ENCODE results near the gene RNU6-8.
A peak's percentile ranks its signal among the peaks of the same experiment; 100 is the strongest.

The RNU6-8 gene

DNA sequence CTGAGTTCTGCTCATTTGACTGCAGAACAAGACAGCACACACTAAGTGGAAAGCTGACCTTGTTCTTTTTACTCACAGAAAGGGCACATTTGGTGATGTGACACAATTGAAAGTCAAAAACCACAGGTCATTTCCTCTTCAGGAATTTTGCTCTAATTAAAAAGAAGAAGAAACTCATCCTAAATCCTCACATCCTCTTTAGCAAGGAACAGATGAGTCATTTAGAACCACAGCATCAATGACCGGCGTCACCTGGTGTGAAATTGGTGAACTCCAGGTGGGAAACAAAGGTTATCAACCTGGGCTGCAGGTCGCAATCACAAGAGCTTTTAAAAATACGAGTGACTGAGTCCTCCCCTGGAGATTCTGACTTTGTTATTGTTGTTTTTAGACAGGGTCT, 2.9 kb upstream of the RNU6-8 start:
- no peak overlapping the region for H3K4me3 ChIP-seq (ENCODE audit: low read depth, low read length)

DNA sequence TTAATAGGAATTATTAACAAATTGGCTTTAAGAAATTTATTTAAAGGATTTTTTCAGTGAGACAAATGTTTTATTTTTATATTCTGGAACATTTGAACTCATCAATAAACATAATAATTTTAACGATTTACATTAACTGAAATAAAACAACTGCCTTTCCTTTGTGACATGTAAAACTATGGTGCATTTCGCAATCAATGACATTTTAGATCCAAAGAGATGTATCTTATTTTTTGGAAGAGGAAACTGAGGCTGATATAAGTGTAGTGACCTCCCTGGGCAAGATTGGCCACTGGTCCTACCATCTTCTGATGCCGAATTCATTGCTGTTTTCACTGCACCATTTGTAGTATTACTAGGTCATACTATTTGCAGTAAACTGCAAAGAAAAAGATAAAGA, 2.5 kb upstream of the RNU6-8 start:
- H3K4me3 ChIP-seq (ENCODE audit: low read depth, low read length): no peak overlapping the region

DNA sequence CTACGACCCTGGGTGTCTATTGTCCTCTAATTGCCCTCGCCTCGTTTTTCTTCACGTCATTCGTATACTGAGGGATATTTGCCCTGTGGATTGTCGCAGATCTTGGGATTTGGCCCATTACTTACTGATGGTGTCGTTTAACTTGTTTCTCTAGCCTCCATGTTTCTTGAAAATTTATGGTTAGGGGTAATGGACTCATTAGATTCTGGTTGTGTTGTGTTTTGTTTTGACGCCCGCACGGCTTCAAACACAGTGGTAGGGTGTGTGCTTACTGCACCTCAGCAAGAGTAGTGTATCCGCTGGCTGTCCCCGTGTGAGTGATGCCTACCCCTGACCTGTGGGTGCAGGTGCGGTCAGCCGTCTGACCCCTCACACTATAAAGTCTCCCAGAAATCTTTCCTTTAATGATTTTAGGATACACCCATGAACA, 874 bp upstream of the RNU6-8 start:
- peak overlapping the region; percentile 57 for H3K4me3 ChIP-seq (ENCODE audit: low read depth, low read length)

DNA sequence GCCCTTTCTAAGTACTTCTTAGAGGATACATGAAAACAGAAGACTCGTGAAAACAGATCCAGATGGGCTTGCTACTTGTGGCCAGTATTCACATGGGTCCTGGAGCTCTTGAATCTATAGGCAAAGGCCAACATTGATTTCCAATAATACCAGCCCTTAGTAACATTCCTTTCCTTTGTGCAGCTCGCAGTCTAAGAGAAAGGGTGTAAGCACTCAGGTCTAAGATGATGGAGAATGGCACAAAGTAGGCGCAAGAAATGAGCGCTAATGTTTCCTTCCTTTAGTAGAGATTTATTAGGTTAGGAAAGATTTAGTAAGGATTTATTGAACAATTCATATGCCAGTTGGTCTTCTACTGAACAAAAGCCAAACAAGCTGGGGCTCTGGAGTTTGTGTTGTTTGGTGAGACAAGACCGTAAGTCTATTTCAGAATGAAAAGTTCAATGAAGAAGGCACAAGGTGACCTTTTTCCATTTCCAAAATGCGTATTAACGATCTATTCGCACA, 525 bp downstream of the RNU6-8 start:
- peak overlapping the region; percentile 79 for H3K4me3 ChIP-seq (ENCODE audit: low read depth, low read length)

DNA sequence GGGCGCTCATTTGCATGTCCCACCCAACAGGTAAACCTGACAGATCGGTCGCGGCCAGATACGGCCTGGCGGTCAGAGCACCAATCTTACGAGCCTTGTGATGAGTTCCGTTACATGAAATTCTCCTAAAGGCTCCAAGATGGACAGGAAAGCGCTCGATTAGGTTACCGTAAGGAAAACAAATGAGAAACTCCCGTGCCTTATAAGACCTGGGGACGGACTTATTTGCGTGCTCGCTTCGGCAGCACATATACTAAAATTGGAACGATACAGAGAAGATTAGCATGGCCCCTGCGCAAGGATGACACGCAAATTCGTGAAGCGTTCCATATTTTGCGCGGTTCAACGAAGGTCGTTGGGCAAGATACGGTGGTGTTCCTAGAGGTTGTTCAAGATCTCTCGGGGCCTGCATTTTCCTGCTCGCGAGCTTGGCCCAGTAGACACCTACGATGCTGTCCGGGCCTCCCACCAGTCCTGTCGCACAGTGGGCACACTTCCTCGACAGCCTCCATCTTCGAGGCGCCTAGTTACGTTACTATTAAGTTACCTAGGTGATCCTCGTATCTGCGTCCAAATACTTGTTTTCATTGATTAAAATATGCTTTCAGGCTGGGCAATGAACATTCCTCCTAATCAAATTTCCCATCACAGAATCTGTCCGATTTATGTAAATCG, 1.1 kb downstream of the RNU6-8 start, which contains the start of gene RNU6-7:
Gene RNU6-7 (plus strand): TSS at position 230 of the 675 bp plus-strand sequence.
- peak within 1 kb of the TSS; percentile 79 for H3K4me3 ChIP-seq (ENCODE audit: low read depth, low read length)

DNA sequence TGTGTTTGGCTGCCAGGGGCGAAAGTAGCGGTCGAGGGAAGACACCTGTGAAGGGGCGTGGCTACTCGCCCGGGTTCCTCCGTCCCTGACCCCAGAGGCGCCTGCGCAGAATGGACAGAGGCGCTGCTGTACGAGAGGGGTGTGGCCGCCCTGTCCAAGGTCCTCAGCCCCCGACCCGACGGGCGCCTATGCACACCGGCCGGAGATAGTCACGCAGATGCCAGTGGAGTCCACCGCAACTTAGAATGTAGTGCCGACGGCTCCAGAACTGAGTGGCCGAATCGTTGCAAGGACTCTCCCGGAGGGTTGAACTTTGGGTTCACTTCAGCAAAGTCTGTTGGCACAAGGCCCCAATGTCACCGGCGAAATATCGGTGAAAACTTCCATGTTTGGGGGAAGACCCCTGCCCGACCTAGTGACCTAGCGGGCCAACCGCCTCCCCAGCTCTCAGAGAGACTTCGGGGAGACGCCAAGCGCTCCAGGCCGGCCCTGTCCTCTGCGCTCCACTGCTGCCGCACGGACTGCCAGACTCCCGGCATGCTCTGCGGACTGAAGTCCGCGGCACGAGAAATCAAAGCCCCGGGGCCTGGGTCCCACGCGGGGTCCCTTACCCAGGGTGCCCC, 1.8 kb downstream of the RNU6-8 start:
- H3K4me3 ChIP-seq (ENCODE audit: low read depth, low read length): peak overlapping the region; percentile 79

DNA sequence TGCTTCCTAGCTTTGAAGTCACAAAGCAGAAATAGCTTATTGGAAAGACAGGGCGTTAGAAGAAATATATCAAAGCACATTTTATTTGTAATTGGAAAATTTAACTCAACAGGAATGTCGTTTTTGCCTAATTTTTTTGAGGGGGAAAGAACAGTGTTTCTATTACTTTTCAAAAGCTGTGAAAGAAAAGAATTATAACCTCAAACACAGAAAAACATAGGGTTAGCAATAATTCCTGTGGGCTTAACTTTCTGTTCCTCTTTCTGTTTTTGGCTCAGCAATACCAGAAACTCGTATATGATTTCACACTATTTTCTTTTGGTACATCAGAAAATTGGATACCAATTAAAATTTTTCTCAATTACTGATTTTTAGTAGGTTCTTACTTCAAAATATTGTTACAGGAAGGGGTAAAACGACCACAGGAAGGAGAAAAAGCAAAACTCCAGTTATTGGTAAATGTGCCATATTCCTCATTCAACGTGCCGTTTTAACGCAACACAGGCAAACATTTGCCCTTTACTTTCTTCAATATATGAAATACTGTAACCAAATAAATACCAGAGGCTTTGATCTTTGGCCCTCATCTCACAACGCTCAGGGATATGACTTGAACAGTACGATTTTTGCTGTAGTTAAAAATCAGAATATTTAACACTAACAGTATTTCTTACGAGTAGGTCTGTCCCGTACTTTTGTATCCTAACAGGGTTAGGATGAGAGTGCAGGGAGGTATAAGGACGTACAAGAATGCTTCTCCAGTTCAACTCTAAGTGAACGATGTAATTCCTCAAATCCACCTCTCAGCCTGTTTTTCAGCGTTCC, 2.5 kb downstream of the RNU6-8 start:
- peak overlapping the region; percentile 79 for H3K4me3 ChIP-seq (ENCODE audit: low read depth, low read length)

DNA sequence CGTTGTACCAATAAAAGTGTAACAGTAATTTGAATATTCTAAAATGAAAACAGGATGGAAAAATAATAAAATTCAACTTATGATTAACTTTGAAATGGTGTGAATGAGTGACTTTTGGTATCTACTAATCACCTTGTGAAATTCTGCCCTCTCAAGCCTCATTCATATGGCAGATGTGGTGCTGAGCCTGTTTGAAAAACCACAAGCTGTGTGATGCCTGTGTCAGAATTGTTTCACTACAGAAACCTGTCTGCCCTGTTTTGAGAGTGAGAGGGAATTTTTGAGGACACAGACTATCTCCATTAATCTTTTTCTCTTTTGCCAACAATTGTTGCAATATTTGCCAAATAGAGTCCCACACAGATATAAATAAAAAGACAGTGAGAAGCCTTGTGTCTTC, 5.2 kb downstream of the RNU6-8 start:
- no peak overlapping the region for H3K4me3 ChIP-seq (ENCODE audit: low read depth, low read length)

DNA sequence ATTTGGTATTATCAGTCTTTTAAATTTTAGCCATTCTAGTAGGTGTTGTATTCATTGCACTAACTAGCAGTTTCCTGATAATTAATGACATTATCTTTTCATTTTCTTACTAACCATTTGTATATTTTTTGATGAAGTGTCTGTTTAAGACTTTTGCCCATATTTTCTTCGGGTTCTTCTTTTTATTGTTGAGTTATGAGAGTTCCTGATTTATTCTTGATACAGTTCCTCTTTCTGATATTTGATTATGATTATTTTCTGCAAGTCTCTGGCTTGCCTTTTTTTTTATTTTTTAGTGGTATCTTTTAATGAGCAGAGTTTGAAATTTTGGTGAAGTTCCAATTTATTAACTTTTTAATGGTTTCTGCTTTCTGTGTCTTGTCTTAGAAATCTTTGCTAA, 7.4 kb downstream of the RNU6-8 start:
- no peak overlapping the region for H3K4me3 ChIP-seq (ENCODE audit: low read depth, low read length)

DNA sequence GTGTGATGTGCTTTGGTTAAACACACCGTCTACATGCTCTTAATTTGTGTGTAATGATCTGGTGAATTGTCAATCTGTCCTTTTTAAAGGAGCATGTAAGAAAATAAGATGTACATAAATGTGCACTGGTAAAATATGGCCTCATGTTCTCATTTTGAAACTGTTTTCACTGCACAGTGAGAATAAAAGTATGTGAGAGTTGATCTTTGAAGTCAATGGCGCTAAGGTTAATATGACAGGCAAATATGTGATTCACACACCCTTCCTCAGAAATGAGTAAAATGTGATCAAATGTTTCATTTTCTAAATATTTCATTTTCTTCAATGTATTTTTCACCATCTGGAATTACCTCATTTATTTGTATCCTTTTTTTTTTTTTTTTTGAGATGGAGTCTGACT, 9.5 kb downstream of the RNU6-8 start:
- no peak overlapping the region for H3K4me3 ChIP-seq (ENCODE audit: low read depth, low read length)

DNA sequence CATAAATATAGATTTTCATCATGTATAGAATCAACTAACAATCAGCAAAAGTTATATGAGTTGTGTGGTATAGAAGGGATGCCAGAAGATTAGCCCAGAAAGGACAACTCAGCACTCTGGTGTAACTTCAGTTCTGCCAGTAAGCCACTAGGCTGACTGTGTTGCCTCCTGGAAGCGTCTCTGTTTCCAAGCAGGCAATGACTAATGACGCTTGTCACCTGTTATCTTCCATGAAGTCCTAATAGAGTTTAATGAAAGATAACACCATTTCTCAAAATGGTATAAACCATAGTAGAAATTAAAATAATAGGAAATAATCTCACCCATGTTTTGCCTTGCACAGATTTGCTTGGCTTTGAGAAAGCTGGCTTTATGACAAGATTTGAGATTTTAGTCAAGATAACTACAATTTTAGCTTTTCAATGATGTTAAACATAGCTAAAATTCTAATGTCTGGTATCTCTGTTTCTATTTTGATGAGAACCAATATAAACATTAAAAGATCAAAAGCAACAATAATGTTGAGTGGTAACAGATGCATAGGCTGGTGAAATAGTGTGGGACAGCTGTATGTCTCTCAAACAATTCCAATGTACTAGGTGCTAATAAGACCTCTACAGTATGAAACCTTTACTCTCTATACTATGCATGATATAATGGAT, 10.2 kb downstream of the RNU6-8 start:
- no peak overlapping the region for H3K4me3 ChIP-seq (ENCODE audit: low read depth, low read length)

DNA sequence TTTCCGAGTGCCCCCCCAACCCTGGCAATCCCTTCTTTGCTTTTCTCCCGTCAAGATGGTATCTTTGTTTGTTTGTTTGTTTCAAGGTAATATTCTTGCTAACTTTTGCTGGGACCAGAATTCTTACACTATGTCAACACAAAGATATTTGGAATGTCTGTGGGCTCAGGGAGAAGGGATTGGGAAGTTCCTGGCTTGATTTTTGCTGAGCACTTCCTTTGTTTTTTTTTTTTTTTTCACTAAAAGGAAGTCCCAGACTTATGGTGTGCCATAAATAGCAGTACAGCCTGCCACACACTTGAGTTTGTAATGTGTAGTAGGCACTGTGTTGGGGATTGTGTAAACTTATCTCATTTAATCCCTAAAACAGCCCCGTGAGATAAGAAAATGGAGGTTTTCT, 12.4 kb downstream of the RNU6-8 start:
- no peak overlapping the region for H3K4me3 ChIP-seq (ENCODE audit: low read depth, low read length)

DNA sequence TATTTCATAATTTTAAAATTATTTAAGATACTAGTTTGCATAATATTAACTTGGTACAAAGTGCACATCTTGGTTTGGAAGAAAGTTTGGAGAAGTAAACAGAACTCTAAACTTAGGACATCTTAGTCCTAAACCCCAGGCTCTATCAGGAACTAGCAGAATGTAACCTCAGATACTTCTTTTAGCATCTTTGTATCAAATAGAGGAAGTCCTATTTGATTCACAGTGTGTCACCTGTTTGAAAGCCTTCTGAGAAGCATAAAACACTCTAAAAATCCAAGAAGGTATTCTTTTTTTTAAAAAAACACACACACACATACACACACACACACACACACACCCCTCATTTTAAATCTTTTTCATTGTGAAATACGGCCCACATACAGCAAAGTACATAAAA, 13.3 kb downstream of the RNU6-8 start:
- H3K4me3 ChIP-seq (ENCODE audit: low read depth, low read length): no peak overlapping the region

DNA sequence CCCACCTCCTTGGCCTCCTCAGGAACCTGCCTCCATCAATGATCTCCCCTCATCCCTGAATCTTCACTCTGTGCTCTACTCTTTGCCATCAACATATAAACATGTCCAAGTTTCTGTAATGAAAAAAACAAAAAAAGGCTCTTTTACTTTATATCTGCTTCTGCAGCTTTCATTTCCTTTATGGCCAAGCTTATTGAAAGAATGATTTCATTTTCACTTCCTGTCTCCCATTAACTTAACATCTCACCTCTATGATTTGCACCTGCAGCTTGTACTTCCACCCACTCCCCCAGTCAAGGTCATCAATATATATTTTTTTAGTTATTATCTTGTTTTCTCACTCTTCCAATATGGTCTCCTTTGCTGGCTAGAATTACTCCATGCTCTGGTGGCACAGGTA, 16.8 kb downstream of the RNU6-8 start:
- H3K4me3 ChIP-seq (ENCODE audit: low read depth, low read length): no peak overlapping the region

DNA sequence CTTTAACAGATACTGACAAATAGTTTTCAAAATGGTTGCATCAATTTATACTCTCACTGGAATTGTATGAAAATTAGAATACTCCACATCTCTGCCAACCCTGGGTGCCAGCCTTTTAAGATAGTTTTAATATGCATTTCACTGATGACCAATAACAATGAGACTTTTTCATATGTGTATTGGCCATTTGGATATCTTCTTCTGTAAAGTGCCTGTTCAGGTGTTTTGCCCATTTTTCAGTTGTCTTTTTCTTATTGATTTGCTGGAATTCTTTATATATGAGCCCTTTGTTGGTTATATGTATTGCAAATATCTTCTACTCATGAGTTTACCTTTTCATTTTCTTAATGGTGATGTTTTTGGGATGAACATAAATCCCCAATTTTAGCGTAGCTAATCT, 18.0 kb downstream of the RNU6-8 start:
- H3K4me3 ChIP-seq (ENCODE audit: low read depth, low read length): no peak overlapping the region

DNA sequence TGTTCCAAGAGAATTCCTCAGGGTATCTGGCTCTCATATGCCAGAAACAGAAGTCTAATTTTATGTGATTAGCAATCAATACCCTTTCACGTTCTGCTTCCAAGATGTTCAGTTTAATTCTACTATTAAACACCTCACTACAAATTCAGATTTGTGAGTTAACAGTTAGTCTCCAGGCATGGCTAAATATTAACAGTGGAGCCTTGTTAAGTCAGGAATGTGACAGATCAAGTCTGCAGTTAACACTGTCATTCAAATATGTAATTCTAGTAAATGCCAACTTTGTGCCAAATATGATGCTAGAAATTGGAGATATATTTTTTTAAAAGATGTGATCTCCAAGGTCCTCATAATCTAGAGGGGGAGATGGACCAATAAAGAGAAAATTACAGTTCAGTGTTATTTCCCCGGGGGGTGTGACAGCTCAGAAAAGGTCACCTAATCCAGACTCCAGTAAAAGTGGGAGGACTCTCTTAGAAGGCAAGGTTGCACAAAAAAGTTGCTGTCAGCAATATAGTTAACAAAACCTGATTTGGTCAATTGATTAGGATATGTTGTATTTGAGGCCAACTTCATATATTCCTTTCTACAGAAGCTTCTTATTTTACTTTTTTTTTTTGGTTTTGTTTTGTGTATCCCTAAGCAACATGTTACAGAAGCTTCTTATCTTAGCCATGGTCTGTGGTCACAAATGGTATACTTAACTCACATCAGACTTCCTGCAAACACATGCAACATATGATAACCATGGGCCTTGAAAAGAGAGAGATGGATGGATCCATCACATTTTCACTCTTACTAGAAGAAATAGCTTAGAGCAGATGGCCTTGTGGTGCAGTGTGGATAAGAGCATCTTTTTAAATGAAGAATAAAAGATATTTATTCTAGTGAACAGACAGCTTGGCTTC, 19.7 kb downstream of the RNU6-8 start:
- H3K4me3 ChIP-seq (ENCODE audit: low read depth, low read length): no peak overlapping the region

DNA sequence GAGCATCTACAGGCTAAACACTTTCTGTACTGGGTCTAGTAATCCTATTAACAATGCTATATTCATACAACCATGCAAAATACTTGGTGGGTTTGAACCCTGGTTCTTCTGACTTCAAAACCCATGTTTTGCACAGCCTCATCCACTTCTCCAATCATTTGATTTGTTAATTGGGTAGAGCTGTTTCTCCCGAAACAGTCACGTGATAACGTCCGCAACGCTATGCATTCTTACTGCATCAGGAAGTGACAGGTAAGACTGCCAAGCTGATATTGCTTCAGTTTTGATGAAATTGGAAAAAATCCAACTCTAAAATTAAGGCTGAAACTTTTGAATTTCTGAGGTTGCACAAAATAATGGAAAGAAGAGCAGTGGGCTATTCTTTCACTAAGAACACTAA, 31.6 kb downstream of the RNU6-8 start:
- H3K4me3 ChIP-seq (ENCODE audit: low read depth, low read length): no peak overlapping the region

DNA sequence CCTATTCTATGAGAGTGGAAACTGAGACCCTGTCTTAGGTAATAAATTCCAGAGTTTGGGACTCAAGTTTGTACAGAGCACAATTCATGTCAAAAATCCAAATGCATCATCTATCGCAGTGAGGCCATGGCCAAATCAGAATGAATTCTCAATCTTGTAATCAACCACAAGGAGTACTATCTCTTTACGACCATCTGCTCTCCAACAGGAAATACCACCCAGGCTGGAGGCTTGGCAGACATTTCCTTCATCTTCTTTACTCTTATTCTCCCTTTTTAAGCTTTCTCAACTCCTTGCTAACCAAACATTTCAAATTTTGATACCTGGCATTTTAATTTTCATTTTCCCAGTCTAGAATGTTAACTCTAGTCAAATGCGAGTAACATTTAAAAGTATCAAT, 33.9 kb downstream of the RNU6-8 start:
- no peak overlapping the region for H3K4me3 ChIP-seq (ENCODE audit: low read depth, low read length)

DNA sequence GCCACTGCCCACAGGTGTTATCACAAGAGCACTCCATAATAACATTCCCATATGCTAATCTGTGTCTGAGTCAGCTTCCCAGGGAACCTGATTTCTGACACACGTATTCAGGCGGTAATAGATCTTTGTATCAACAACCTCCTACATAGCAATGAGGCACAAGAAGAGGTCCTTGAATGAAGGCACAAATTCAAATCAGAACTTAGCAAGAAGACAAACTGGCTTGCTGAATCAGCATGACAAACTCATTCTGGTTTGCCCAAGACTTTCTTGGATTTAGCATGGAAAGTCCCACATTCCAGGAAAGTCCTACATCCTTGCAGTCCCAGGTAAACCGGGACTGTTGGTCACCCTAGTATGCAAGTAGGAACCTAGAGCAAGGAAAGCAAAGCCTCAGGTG, 35.2 kb downstream of the RNU6-8 start:
- H3K4me3 ChIP-seq (ENCODE audit: low read depth, low read length): no peak overlapping the region

DNA sequence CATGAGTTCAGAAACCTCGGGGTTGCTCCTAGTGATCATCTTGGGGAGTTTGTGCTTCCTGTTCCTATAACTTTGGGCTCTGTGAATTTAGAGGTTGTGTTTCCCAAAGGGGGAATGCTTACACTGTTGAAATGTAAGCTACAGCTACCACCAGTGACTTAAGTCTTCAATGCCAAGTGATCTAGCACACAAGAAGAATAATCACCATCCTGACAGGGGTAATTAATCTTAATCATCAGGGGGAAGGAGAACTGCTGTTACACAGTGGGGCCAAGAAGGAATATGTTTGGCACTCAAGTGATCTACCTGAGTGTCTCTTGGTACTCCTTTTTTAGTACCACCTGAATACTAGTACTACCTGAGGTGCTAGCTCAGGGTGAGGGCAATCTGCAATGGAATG, 36.1 kb downstream of the RNU6-8 start:
- no peak overlapping the region for H3K4me3 ChIP-seq (ENCODE audit: low read depth, low read length)

Measured in iPS-11a (cell line).